Stomach (tissue), 9 donors: ENCODE data around the gene HIPK4. TPM values are rescaled to one million over a fixed set of nuclear protein-coding genes. Genes with fewer than 3 reads are reported as not detected.
"Not testable (repeated sequence)": the region's sequence is repeated elsewhere in the genome, so short reads cannot be mapped to it uniquely, and the experiment has no call there.

Source experiments
- DNase-seq, 2 donors: peaks; one replicate each; pipeline versions ENCODE4 v3.0.0 to v3.0.0-alpha.2; 2013 to 2019
- H3K27ac ChIP-seq, 5 donors: fragments of 200-600 bp in 4 of 5; sonication (generic) in 4 of 5; one replicate each; pipeline ENCODE4 v1.5.1; 2013 to 2019; ENCODE audit warnings: mild to moderate bottlenecking in 1 of 5, moderate library complexity in 1 of 5
- H3K27me3 ChIP-seq, 3 donors: fragments of 200-600 bp; sonication (generic); one replicate each; pipeline ENCODE4 v1.5.1; 2017 to 2019; ENCODE audit warnings: mixed run types in 1 of 3
- H3K36me3 ChIP-seq, 4 donors: fragments of 200-600 bp; sonication (generic); 1 replicate in 3 of 4; 2 replicates in 1 of 4; pipeline ENCODE4 v1.5.1; 2016 to 2019
- H3K4me1 ChIP-seq, 4 donors: fragments of 200-600 bp; sonication (generic); one replicate each; pipeline ENCODE4 v1.5.1; 2016 to 2019
- H3K4me3 ChIP-seq, 4 donors: fragments of 200-600 bp; sonication (generic) in 3 of 4; one replicate each; pipeline ENCODE4 v1.5.1; 2016 to 2019; ENCODE audit warnings: mild to moderate bottlenecking in 1 of 4
- H3K9me3 ChIP-seq, 4 donors: fragments of 200-600 bp; sonication (generic); one replicate each; pipeline ENCODE4 v1.5.1; 2016 to 2019
- EP300 ChIP-seq: sonication (generic); formaldehyde crosslinking; IDR thresholded peaks from one replicate; pipeline ENCODE4 v1.6.1; 2017; ENCODE audit warnings: antibody characterized with exemption
- POLR2A ChIP-seq, 4 donors: fragments of 450-650 bp; IDR thresholded peaks; one replicate each; pipeline ENCODE4 v1.6.1; 2016; ENCODE audit warnings: antibody characterized with exemption in 4 of 4, control low read depth in 2 of 4, mild to moderate bottlenecking in 1 of 4, moderate library complexity in 1 of 4
- POLR2AphosphoS5 ChIP-seq, 3 donors: sonication (generic); formaldehyde crosslinking; IDR thresholded peaks; one replicate each; pipeline ENCODE4 v1.6.1; 2016; ENCODE audit warnings: antibody characterized with exemption in 3 of 3
- WGBS, 5 donors: extraction: QIAGEN DNeasy Blood & Tissue Kit in 3 of 5; methylation state at CpG; one replicate each; pipeline versions ENCODE4 v1.1.5 to v1.1.7; 2013 to 2018; 5-methylcytosine and 5-hydroxymethylcytosine counted together
- intact Hi-C: fragments of 100-400 bp; cut with DNase I; formaldehyde crosslinking; loops from one replicate; pipeline ENCODE4 v1.15.1; 2023; ENCODE audit warnings: low total_unique reads
- polyA plus RNA-seq, 3 donors: library from polyadenylated mRNA; stranded (reverse); fragments of 200-250 nt; gene quantifications; one replicate each; pipeline ENCODE4 v1.2.3, GENCODE V29; 2013
- total RNA-seq, 5 donors: library from RNA; depleted of rRNA; stranded (reverse); fragments of >200 nt; gene quantifications; one replicate each; pipeline versions ENCODE4 v1.1.0 to v1.2.3, GENCODE V29; 2014 to 2016
- TF ChIP-seq, protein P1 (sequence below), 7 experiments: fragments of 450-650 bp in 4 of 7; fragments of 200-600 bp in 3 of 7; sonication (generic) in 3 of 7; IDR thresholded peaks; one replicate each; pipeline ENCODE4 v1.5.1; 2016 to 2019; ENCODE audit warnings: antibody characterized with exemption in 7 of 7, control low read depth in 2 of 7, mild to moderate bottlenecking in 1 of 7
- donor health status: healthy with polysubstance abuse.
- donor health status: Bipolar disorder and iron deficiency.
- donor health status: healthy.

HIPK4 gene
- total and polyA plus RNA-seq, 8 donors = 0.05 to 0.46 (median 0.12) TPM; not detected in 5

DNA sequence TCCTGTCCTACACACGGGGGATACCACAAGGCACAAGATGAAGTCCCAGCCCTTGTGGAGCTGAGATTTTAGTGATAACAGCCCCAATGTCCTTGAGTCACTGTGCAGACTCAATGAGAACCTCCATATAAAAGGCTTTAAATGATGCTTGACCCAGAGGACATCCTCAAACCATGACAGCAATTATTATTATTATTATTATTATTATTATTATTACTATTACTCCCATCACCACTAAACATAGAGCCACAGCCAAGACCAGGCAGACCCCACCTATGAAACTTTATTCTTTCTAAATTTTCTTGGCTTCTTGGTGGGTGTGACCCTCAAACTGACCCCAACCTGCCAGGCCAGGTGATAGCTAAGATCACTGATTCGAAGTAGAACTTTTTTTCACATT lies 52.9 kb downstream of the HIPK4 start:
- Histone ChIP-seq H3K27ac (no peak overlapping the region), H3K9me3 (no peaks in the 10 kb centered on the region), H3K36me3 (peaks cover 17 to 83% (median 80%) of the 10 kb centered on the region in 4 donors), H3K4me1 (peaks cover 0 to 7% (median 0%) of the 10 kb centered on the region in 4 donors), H3K27me3 (no peaks in the 10 kb centered on the region), H3K4me3 (no peak overlapping the region)
- no peak for DNase-seq
- intact Hi-C loops = no loop called here
- TF ChIP-seq POLR2AphosphoS5 (IDR thresholded peaks at IDR 0.05) (no peak), POLR2A (IDR thresholded peaks at IDR 0.05) (no peak), EP300 (no peak)
- TF ChIP-seq, protein P1, sequence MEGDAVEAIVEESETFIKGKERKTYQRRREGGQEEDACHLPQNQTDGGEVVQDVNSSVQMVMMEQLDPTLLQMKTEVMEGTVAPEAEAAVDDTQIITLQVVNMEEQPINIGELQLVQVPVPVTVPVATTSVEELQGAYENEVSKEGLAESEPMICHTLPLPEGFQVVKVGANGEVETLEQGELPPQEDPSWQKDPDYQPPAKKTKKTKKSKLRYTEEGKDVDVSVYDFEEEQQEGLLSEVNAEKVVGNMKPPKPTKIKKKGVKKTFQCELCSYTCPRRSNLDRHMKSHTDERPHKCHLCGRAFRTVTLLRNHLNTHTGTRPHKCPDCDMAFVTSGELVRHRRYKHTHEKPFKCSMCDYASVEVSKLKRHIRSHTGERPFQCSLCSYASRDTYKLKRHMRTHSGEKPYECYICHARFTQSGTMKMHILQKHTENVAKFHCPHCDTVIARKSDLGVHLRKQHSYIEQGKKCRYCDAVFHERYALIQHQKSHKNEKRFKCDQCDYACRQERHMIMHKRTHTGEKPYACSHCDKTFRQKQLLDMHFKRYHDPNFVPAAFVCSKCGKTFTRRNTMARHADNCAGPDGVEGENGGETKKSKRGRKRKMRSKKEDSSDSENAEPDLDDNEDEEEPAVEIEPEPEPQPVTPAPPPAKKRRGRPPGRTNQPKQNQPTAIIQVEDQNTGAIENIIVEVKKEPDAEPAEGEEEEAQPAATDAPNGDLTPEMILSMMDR (IDR thresholded peaks at IDR 0.05) = no peak
- 82 to 90% (median 85%) methylated on average over 2 of the region's 2 CpGs for WGBS, 5 donors

GRCh38 chr19:40336601-40336900 lies 53.4 kb downstream of the HIPK4 start:
- DNase-seq = no peak
- intact Hi-C loops = no loop called here
- Histone ChIP-seq H3K36me3 (peaks cover 23 to 87% (median 84%) of the 10 kb centered on the region in 4 donors), H3K27ac (no peak overlapping the region), H3K9me3 (no peaks in the 10 kb centered on the region), H3K4me1 (peaks cover 0 to 2% (median 0%) of the 10 kb centered on the region in 4 donors), H3K27me3 (no peaks in the 10 kb centered on the region), H3K4me3 (no peak overlapping the region)
- TF ChIP-seq POLR2AphosphoS5 (IDR thresholded peaks at IDR 0.05) = no peak
- no peak for TF ChIP-seq EP300
- no peak for TF ChIP-seq POLR2A (IDR thresholded peaks at IDR 0.05)
- TF ChIP-seq, protein P1 (IDR thresholded peaks at IDR 0.05) = no peak
- WGBS, 5 donors = 92 to 100% (median 94%) methylated on average over 1 to 2 of the region's 2 CpGs

DNA sequence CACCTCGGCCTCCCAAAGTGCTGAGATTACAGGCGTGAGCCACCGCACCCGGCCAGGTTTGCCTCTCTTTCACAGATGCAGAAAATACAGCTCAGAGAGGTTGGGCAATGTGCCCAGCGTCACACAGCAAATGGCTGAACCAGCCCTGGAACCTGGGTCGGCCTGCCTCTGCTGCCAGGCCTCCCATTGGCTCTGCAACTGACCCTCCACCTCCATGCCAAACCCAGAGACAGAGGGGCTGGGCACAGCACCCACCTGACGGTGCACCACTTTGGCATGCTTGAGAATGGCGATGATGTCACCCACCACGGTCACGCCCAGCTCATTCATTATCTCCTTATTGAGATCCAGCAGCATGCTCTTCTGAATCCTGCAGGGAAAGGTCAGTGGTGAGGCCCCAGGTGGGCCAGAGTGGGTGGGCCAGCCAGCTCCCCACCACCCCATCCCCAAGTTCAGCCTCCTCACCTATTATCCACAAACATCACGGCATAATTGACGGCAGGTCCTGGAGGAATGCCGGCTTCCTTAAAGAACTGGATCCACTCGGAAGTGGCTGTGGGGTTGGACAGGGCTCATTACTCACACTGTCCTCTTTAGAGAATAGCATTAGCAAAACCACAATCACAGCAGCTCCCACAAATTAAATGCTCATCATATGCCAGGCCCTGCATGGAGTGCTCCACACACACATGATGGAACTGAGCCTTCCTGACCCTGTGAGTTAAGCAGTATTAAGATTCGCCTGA lies 54.0 kb downstream of the HIPK4 start:
- Histone ChIP-seq H3K27ac (no peak overlapping the region), H3K9me3 (no peaks in the 10 kb centered on the region), H3K4me1 (no peaks in the 10 kb centered on the region), H3K36me3 (peaks cover 28 to 87% (median 84%) of the 10 kb centered on the region in 4 donors), H3K27me3 (no peaks in the 10 kb centered on the region), H3K4me3 (no peak overlapping the region)
- TF ChIP-seq POLR2AphosphoS5 (IDR thresholded peaks at IDR 0.05) = no peak
- no peak for TF ChIP-seq EP300
- TF ChIP-seq, protein P1 (IDR thresholded peaks at IDR 0.05) = no peak
- TF ChIP-seq POLR2A (IDR thresholded peaks at IDR 0.05) = no peak
- intact Hi-C loops = no loop called here
- 91 to 96% (median 94%) methylated on average over 12 to 15 of the region's 15 CpGs for WGBS, 5 donors
- no peak for DNase-seq

- no peak for TF ChIP-seq EP300
- TF ChIP-seq, protein P1 (IDR thresholded peaks at IDR 0.05) = no peak
- TF ChIP-seq POLR2AphosphoS5 (IDR thresholded peaks at IDR 0.05) = no peak
- intact Hi-C loops = no loop called here
- no peak overlapping the region for H3K27ac ChIP-seq
- no peak for DNase-seq
- H3K9me3 ChIP-seq = no peaks in the 10 kb centered on the region
- H3K36me3 ChIP-seq = peaks cover 35 to 89% (median 85%) of the 10 kb centered on the region in 4 donors
- no peaks in the 10 kb centered on the region for H3K4me1 ChIP-seq
- H3K27me3 ChIP-seq = no peaks in the 10 kb centered on the region
- H3K4me3 ChIP-seq = no peak overlapping the region
Measured at GRCh38 chr19:40335101-40335500, 54.9 kb downstream of the HIPK4 start.

GRCh38 chr19:40333083-40333482 lies 56.9 kb downstream of the HIPK4 start:
- H3K9me3 ChIP-seq, H3K4me1 ChIP-seq, H3K4me3 ChIP-seq, DNase-seq, intact Hi-C loops, H3K27me3 ChIP-seq, H3K27ac ChIP-seq: not testable (repeated sequence)
- H3K36me3 ChIP-seq = peaks cover 42 to 91% (median 88%) of the 10 kb centered on the region in 4 donors
- 93 to 98% (median 96%) methylated on average over 6 of the region's 6 CpGs for WGBS, 5 donors
